Loucy (cell line): ENCODE results near the gene SERPINB7.

Experiments used
- H2AFZ ChIP-seq: fragments of 200-600 bp; sonication (generic); 2 replicates; pipeline ENCODE4 v1.6.0; 2016; ENCODE audit warnings: antibody characterized with exemption, mild to moderate bottlenecking, low read length, moderate library complexity
- H3F3A ChIP-seq: fragments of 200-600 bp; 2 replicates; pipeline ENCODE4 v1.6.0; 2016; ENCODE audit warnings: antibody characterized with exemption, low read depth, mild to moderate bottlenecking
- H3K27me3 ChIP-seq: fragments of 200-600 bp; sonication (generic); 2 replicates; pipeline ENCODE4 v1.6.1; 2014; ENCODE audit warnings: low read length, mild to moderate bottlenecking; ENCODE audit not compliant: insufficient read depth, poor library complexity, severe bottlenecking
- H3K36me3 ChIP-seq: fragments of 200-600 bp; sonication (generic); 2 replicates; pipeline ENCODE4 v1.6.1; 2016; ENCODE audit warnings: low read length; ENCODE audit not compliant: insufficient read depth
- H3K4me1 ChIP-seq: fragments of 200-600 bp; sonication (generic); 2 replicates; pipeline ENCODE4 v1.5.1; 2014; ENCODE audit warnings: low read length, mild to moderate bottlenecking; ENCODE audit not compliant: insufficient read depth, poor library complexity, severe bottlenecking
- H3K4me2 ChIP-seq: fragments of 200-600 bp; sonication (generic); 2 replicates; pipeline ENCODE4 v1.6.0; 2014; ENCODE audit warnings: antibody characterized with exemption, low read length, low read depth, mild to moderate bottlenecking; ENCODE audit not compliant: poor library complexity, severe bottlenecking
- H3K4me3 ChIP-seq: fragments of 200-600 bp; sonication (generic); 2 replicates; pipeline ENCODE4 v1.5.1; 2014; ENCODE audit warnings: low read length, mild to moderate bottlenecking, mixed read lengths; ENCODE audit not compliant: poor library complexity, severe bottlenecking
- H3K79me2 ChIP-seq: fragments of 200-600 bp; sonication (generic); 2 replicates; pipeline ENCODE4 v1.6.1; 2014; ENCODE audit warnings: low read length; ENCODE audit not compliant: insufficient read depth
- H3K9ac ChIP-seq: fragments of 200-600 bp; sonication (generic); 2 replicates; pipeline ENCODE4 v1.6.0; 2014; ENCODE audit warnings: mild to moderate bottlenecking, low read depth, low read length, moderate library complexity; ENCODE audit not compliant: poor library complexity, severe bottlenecking
- H3K9me2 ChIP-seq: fragments of 200-600 bp; sonication (generic); replicated peaks from 2 replicates; pipeline ENCODE4 v1.6.1; 2016; ENCODE audit warnings: low read depth, low read length, mixed read lengths
- H3K9me3 ChIP-seq: fragments of 200-600 bp; sonication (generic); 2 replicates; pipeline ENCODE4 v1.6.1; 2014; ENCODE audit warnings: mild to moderate bottlenecking, antibody characterized with exemption, low read length, low read depth; ENCODE audit not compliant: insufficient read depth
- H4K20me1 ChIP-seq: fragments of 200-600 bp; sonication (generic); 2 replicates; pipeline ENCODE4 v1.6.0; 2014; ENCODE audit warnings: antibody characterized with exemption, low read length, mild to moderate bottlenecking; ENCODE audit not compliant: insufficient read depth, poor library complexity, severe bottlenecking
- CTCF ChIP-seq: fragments of 200-600 bp; sonication (generic); conservative IDR thresholded peaks from 2 replicates; pipeline ENCODE4 v1.5.1; 2014; ENCODE audit warnings: mild to moderate bottlenecking, antibody characterized with exemption, low read length
- EZH2phosphoT487 ChIP-seq: fragments of 200-600 bp; IDR thresholded peaks from 2 replicates; pipeline ENCODE4 v1.6.1; 2018; ENCODE audit warnings: antibody characterized with exemption, mild to moderate bottlenecking, moderate library complexity, borderline replicate concordance

SERPINB7 gene

GRCh38 chr18:63775166-63775730 lies at the start of gene SERPINB7:
TSS of gene SERPINB7 (plus strand) at chr18:63775418. CDS start at chr18:63782373, 6,955 bp downstream.
- TF ChIP-seq EZH2phosphoT487: no peak
- no peak for TF ChIP-seq CTCF
- no peaks in the 10 kb centered on the region for H4K20me1 ChIP-seq
- H3K27me3 ChIP-seq: no peaks in the 10 kb centered on the region
- no peaks in the 10 kb centered on the region for H3K36me3 ChIP-seq
- H3K4me3 ChIP-seq: no peak within 1 kb of the TSS
- no peaks in the 10 kb centered on the region for H3K79me2 ChIP-seq
- no peaks in the 10 kb centered on the region for H3F3A ChIP-seq
- H3K4me1 ChIP-seq: no peaks in the 10 kb centered on the region
- no peak within 1 kb of the TSS for H3K4me2 ChIP-seq
- no peaks in the 10 kb centered on the region for H3K9me2 ChIP-seq
- no peaks in the 10 kb centered on the region for H3K9me3 ChIP-seq
- no peak within 1 kb of the TSS for H3K9ac ChIP-seq
- H2AFZ ChIP-seq: no peak within 1 kb of the TSS

GRCh38 chr18:63725682-63726480 lies 49.3 kb upstream of the SERPINB7 start:
- Histone ChIP-seq H3K27me3 (no peaks in the 10 kb centered on the region), H3F3A (no peaks in the 10 kb centered on the region), H2AFZ (no peak overlapping the region), H3K4me1 (no peaks in the 10 kb centered on the region), H3K9me2 (no peaks in the 10 kb centered on the region), H3K79me2 (no peaks in the 10 kb centered on the region), H3K9me3 (no peaks in the 10 kb centered on the region), H4K20me1 (no peaks in the 10 kb centered on the region), H3K4me2 (no peak overlapping the region), H3K36me3 (no peaks in the 10 kb centered on the region), H3K4me3 (no peak overlapping the region), H3K9ac (no peak overlapping the region)
- TF ChIP-seq CTCF (no peak), EZH2phosphoT487 (no peak)

GRCh38 chr18:63730773-63731172 lies 44.4 kb upstream of the SERPINB7 start:
- Histone ChIP-seq H3K9ac (no peak overlapping the region), H3K4me2 (no peak overlapping the region), H4K20me1 (no peaks in the 10 kb centered on the region), H3K36me3 (no peaks in the 10 kb centered on the region), H3F3A (no peaks in the 10 kb centered on the region), H3K4me3 (no peak overlapping the region), H3K9me2 (no peaks in the 10 kb centered on the region), H3K9me3 (no peaks in the 10 kb centered on the region), H3K4me1 (no peaks in the 10 kb centered on the region), H2AFZ (no peak overlapping the region), H3K27me3 (no peaks in the 10 kb centered on the region), H3K79me2 (no peaks in the 10 kb centered on the region)
- TF ChIP-seq CTCF: no peak
- no peak for TF ChIP-seq EZH2phosphoT487
